NCI-H2227 treated with DMSO at 0.1 percent for 48 hours (cell line): ENCODE measurements around the gene EIF5AL1.
"Not testable (repeated sequence)": the region's sequence is repeated elsewhere in the genome, so short reads cannot be mapped to it uniquely, and the experiment has no call there.

ENCODE experiments used
- DNase-seq: peaks from one replicate; lab custom pipeline; 2025; lab: John Stamatoyannopoulos, UW

EIF5AL1 gene

DNA sequence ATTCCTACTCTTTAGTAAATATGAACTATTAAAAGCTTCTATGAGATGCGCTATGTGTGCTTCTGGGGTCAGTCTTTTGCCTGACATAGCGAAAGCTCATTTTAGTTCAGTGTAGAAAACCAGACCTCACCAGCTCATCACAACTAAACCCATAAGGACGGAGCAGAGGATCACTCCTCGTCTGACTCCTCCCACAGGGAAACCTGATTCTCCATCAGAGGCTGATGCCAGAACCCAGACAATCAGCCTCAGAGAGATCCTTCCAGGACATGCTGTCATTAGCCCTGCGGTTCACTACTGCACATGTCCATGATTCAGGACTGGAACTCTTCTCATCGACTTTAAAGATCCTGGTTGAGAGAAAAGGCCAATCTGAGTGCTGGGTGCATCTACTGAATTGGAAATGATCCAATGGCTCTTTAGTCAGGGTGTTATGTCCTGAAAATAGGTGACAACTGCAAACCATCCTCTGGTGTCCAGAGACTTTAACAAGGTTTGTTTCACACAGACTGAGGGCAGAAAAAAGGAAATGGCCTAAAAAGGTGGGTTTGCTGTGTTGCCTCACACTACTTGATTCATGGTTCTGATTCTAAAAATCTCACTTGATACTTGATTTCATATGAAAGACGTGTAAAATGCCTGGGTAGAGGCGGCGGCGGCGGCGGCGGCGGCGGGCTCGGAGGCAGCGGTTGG is at the start of gene EIF5AL1:
Gene EIF5AL1, plus strand, starts transcription at position 643 of the 693 bp plus-strand sequence. CDS start 117 bp downstream, outside the sequence.
- not testable (repeated sequence) for DNase-seq

DNA sequence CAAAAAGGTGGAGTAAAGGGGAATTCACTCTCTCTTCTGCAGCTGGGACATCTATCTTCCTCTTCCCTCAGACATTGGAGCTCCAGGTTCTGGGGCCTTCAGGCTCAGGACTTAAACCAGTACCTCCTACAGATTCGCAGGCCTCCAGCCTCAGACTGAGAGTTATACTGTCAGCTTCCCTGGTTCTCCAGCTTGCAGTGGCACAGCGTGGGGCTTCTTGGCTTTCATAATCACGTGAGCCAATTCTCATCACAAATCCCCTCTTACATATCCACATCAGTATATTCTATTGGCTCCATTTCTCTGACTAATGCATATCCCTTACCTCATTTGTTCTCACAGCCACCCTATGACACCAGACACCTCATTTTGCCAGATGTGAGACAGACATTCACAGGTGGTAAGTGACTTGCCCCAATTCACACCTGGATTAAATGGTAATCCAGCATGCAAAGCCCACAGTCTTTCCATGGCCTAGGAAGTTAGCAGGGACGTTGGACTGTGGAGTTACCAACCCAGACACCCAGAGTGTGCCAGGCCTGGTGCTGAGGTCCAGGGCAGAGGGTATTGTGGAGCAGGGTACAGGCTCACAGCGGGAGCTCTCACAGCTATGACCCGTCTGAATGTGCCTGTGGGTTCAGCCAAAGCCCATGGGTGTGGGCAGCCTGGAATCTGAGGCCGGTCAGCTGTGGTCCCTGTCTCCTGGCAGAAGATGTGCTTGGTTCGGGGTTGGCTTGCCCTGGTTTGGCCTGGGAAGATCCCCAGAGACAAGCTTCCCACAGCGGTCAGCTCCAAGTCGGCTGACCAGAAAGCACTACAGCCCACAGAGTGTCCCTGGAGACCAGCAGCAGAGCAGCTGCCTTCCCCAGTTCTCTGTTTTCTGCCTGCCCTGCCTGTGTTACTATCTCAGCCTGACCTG is 48.5 kb upstream of the EIF5AL1 start:
- no peak for DNase-seq

DNA sequence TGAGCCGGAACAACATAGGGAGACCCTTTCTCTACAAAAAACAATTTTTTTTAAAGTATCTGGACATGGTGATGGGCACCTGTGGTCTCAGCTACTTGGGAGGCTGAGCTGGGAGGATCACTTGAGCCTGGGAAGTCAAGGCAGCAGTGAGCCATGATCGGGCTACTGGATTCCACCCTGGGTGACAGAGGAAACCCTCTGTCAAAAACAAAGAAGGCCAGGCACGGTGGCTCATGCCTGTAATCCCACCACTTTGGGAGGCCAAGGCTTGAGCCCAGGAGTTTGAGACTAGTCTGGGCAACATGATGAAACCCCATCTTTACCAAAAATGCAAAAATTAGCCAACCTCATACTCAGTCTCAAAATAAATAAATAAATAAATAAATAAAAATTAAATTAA is 47.0 kb upstream of the EIF5AL1 start:
- DNase-seq = no peak

DNA sequence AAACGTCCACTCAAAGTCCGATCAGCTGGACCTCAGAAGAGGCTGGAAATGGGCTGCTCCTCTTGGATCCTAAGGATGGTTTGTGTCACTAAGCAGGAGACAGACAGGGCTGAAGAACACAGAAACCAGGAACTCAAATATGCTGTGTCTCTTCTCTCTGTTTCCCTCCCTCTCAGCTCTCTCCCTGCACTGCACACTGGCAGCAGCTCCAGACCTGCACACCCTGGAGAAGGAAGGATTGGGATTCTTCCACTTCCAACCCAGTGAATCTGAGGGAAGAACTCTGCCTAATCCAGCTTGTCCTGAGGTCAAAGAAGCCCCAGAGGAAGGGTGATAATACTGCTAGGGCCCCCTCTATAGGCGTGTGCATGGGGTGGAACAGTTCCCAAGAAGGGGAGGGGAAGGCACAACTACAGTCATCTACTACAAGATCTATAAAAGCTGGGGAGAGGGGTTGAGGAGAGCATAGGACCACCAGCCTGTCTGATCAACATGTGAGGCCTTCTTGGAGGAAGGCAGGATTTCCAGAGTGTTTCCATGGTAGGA is 44.2 kb upstream of the EIF5AL1 start:
- DNase-seq = no peak

DNA sequence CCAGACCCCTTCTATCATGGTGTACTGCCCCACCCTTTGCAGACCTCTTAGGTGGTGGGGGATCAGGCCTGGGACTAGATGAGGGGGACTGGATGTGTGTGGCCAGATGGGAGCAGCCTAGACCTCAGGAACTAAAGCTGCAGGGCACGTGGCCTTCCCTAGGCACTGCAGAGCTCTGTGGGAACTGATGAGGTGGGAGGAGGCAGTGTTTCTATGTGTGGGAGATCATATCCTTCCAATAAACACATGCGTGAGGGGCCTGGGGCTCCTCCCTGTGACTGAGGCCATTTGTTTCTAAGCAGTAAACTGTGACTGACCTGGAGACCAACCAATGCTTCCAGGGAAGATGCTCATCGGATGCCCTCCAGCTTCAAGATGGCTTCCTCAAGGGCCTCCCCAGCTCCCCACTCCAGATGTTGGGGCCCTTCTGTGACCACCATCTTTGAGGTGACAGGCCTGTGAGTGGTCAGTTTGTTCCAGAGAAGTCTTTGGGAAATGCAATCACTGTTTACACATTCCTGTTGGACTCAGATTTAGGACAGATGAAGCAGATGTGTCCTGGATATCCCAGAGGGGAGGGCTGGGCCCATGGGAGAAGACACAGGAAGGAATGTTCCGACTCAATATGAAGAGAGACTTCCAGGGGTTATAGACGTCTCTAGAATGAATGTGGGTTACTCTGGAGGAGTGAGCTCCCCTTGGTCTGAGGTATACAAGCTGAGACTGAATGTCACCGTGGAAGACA is 43.3 kb upstream of the EIF5AL1 start:
- DNase-seq = no peak

DNA sequence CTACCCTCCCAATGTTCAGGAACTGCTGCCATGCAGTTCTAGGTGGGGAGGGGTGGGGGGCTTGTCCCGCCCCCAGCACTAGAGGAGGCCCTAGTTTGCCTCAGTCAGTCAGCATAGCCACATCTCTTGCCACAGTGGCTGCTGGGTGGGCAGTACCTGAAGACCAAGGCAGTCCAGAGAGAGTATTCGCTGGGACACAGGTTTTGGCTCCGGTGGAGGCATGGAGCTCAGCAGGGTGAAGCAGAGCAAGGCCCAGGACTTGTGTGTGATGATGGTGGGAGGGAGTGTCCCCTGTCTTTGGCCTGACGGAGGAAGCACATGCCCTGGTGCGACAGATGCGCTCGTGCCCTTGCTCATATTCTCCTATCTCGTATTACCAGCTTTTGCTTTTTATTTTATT is 42.2 kb upstream of the EIF5AL1 start:
- DNase-seq = no peak

DNA sequence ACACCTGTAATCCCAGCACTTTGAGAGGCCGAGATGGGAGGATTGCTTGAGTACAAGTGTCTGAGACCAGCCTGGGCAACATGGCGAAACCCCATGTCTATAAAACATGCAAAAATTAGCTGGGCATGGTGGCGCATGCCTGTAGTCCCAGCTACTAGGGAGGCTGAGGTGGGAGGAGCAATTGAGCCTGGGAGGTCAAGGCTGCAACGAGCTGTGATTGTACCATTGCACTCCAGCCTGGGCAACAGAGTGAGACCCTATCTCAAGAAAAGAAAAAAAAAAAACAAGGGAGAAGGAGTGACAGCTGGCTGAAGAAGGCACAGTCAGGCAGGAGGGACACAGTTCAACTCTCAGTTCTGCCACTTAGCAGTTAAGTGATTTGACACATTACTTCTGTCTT is 40.6 kb upstream of the EIF5AL1 start:
- no peak for DNase-seq

DNA sequence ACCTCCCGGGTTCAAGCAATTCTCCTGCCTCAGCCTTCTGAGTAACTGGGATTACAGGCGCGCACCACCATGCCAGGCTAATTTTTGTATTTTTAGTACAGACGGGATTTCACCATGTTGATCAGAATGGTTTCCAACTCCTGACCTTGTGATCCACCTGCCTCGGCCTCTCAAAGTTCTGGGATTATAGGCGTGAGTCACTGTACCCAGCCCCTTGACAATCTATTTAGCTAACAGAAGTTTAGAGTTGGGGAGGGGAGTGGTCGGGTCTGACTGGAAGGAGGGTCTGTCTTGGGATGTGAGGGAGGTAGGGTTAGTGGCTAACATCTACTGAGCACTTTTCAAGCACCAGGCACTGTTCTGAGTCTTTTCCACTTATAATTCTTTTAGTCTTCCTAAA is 39.9 kb upstream of the EIF5AL1 start:
- no peak for DNase-seq

DNA sequence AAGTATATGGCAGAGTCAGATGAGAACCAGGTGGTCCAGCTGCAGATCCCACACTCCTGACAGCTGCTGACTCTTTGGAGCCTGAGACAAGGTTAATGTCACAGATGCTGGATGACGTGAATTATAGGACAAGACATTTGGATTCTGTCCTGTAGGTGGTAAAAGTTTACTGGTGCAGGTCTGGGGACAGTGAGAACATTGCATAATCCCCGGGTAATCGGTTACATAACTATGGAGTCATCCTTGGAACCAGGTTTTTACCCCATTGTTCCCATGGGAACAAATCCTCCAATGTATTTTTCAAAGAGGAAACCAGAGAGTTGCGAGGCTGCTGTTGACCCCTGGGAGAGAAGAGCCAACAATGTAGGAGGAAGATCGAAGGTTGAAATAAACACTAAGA is 39.4 kb upstream of the EIF5AL1 start:
- DNase-seq = no peak

DNA sequence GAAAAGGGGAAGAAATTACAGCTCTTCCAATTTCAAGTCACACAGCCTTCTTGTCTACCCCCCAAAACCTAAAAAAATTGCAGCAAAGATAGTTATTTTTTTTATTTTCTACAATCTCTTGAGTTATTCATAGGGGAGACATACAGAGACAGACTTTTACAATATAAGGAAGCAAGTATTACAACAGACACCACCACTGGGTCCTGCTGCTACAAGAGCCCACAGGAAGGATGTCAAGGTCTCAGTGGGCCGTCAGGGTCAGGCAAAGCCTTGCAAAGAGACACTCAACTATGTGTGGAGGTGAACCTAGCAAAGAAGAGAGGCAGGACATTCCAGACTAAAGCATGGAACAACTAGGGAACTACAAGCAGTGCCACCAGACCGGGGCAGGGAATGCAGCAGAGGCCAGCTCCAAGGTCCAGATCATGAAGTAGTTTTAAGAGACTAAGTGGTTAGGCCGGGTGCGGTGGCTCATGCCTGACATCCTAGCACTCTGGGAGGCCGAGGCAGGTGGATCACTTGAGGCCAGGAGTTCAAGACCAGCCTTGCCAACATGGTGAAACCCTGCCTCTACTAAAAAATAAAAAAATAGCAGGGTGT is 38.7 kb upstream of the EIF5AL1 start:
- no peak for DNase-seq

DNA sequence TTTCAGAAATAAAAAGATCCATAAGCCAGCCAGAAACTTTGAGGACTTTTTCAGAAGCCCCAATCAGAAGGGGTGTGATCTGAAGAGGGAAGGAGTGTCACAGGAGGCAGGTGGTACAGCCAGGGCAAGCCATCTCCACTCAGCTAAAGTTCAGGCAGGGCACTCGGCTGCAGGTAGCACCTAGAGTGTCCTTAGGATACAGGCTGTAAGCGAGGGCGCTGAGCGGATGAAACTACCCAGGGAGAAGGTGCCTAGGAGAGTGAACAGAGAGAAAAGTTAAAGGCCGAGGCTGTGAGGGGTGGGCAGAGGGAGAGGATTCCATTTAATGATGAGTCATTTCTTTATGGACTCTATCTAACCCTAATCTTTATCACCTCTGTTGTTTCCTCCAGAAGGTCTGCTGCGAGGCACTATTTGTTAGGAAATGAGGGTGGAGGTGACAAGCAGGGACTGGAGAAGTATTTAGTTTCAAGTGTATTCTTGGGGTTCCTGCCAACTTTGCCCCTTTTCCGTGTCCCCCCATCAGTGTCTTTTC is 37.1 kb upstream of the EIF5AL1 start:
- no peak for DNase-seq

DNA sequence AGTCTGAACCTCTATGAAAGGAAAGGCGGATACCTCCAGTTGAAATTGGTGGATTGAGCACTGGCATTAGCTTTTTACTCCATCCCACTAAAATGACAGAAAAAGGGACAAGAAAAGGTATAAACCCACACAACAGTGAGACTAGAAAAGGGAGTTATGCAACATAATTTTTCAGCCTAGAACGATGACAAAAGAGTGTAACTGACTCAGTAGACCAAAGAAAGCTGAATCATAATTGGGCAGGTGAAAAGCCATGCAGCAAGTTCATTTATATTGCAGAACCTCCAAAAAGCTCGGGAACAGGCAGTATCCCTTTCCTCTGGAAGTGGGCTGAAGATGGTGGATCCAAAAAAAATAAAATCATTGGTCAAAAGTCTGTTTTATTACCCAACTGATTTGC is 36.5 kb upstream of the EIF5AL1 start:
- no peak for DNase-seq

DNA sequence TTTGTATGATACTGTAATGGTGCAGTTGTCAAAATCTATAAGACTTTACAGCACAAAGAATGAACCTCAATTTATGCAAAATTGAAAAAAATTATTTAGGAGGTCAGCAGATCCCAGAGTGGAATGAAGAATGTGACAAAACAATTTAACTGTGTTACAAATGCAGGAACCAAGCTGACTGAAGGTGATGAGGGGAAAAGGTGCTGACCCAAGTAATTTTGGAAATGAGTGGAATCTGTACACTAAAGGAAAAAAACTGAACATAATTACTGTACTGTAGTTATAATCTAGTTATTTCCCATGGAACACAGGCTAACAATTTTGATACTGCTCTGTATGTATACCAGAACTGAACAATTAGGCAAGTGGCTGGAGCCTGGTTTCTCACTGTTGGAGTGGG is 35.7 kb upstream of the EIF5AL1 start:
- no peak for DNase-seq

DNA sequence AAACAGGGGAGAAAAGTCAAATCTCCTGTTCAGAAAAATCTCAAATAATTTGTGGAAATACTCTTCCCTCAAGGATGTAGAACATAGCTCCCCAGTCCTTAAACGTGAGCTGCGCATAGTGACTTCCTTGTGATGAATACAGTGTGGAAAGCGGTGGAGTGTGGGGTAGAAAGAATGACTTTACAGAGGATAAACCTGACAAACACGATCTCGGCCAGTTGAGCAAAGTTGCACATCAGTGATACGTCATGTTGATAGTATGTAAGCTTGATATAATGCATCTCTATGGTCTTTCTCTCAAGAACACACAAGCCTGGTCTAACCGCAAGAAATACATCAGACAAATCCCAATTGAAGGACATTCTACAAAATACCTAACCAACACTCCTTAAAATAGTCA is 34.9 kb upstream of the EIF5AL1 start:
- no peak for DNase-seq

DNA sequence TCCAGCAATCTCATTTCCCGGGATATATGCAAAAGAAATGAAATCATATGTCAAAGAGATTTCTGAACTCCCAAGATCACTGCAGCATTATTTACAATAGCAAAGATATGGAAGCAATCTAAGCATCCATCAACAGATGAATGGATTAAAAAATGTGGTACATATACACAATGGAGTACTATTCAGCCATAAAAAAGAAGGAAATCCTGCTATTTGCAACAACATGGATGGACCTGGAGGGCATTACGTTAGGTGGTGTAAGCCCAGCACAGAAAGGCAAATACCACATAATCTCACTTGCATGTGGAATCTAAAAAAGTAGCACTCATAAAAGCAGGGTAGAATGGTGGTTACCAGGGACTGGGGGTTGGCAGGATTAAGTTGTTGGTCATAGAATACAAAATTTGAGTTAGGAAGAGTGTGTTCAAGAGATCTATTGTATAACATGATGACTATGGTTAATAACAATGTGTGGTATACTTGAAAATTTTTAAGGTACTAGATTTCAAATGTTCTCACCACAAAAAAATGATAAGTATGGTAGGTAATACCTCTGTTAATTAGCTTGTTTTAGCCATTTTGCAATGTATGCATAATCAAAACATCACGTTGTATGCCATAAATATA is 32.9 kb upstream of the EIF5AL1 start:
- DNase-seq = no peak

DNA sequence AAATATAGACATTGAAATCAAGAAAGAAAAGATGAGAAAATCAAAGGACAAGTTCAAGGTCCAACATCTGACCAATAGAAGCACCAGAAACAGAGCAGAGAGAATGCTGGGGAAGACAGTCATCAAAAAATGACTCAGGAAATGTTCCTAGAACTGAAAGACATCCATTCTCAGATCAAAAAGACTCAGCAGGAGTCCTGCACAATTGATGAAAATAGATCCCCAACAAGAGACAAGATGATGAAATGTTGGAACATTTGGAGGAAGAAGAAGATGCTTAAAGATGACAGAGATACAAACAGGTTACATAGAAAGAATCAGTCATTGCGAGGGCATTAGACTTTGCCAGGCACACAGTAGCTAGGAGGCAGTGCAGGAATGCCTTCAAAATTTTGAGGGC is 30.0 kb upstream of the EIF5AL1 start:
- no peak for DNase-seq

DNA sequence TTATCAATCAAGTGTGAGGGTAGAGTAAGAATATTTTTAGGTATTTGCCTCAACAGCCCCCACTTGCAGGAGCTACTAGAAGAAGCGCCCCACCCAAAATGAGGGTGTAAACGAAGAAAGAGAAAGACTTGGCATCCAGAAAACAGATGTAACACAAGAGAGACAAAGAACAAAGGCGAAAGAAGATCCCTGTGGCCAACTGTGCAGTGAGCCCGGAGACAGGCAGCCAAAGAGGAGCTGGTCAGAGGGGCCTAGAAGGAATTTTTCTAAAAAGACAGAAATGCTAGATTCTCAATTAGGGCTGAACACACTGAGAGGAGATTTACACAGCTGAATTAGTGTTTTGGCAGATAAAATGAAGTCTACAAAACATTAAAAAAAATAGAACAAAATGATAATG is 29.6 kb upstream of the EIF5AL1 start:
- DNase-seq = no peak

DNA sequence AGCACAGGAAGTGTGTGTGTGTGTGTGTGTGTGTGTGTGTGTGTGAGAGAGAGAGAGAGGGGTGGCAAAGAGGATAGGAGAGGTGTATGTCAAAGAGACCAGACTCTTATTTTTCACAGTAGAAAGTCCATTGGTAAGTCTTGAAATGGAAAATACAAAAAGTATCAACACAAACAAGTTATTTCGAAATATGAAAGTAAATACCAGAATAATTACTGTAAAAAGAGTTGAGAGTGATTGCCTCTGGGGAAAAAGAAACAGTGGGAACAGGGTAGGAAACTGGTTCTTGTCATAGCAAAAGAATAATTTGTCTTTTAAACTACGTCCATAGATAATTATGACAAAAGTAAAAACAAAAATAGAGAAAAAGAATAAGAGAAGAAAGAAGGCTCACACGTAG is 29.0 kb upstream of the EIF5AL1 start:
- no peak for DNase-seq

DNA sequence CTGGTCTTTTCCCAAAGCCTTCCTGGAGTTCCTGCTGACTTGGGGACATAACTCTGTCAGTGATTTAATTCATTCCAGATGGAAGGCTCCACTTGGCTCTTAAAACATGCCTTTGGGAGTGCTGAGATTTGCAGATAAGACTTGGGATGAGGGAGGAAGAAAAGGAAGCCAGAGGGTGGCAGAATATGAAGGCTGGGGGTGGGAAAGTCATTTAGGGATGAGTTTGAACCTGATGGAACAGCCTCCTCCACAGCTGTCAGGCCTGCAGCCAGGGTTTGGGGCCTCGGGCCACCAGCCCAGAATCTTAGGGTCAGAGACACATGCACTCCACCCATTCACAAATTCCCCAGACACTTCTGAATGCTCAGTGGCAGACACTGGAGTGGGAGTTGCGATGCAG is 28.4 kb upstream of the EIF5AL1 start:
- no peak for DNase-seq

DNA sequence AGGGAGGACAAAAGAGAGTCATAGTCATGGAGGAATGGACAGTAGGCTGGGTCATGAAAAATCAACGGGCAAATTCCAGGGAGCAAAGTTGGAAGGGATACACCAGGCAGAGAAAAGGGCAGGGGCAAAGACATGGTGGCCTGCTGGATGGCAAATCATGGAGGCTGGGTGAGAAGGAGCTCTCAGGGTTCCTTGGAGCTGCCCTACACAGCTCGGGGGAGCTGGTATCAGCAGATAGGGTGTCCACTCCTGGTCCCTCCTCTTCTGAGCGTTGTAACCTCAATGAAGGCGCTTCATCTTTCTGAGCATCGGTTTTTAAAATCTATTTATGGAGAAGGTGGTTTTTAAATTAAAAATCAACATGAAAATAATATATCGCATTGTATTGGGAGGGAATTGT is 27.9 kb upstream of the EIF5AL1 start:
- no peak for DNase-seq
